ENCODE results near the gene GCSH.

The GCSH gene

GRCh38 chr16:81066681-81067080 lies 29.5 kb downstream of the GCSH start:
- Histone ChIP-seq H3K27me3 (no peaks in the 10 kb centered on the region), H3K4me2 (peak overlapping the region in 3 of 11 experiments; percentile 29 to 38 (median 33); a peak in 5 of 22 replicates), H3K9ac (no peak overlapping the region), H3K27ac (no peak overlapping the region), H3K4me1 (peaks cover under 1 to 17% (median 7%) of the 10 kb centered on the region in 10 experiments; a peak in 14 of 20 replicates), H3K9me3 (replicated peaks in 1 of 11) (no peaks in the 10 kb centered on the region), H4K20me1 (no peaks in the 10 kb centered on the region), H3K4me3 (no peak overlapping the region), H3K36me3 (no peaks in the 10 kb centered on the region)
- TF ChIP-seq Cebpa-rat (IDR thresholded peaks at IDR 0.05) = no peak

DNA sequence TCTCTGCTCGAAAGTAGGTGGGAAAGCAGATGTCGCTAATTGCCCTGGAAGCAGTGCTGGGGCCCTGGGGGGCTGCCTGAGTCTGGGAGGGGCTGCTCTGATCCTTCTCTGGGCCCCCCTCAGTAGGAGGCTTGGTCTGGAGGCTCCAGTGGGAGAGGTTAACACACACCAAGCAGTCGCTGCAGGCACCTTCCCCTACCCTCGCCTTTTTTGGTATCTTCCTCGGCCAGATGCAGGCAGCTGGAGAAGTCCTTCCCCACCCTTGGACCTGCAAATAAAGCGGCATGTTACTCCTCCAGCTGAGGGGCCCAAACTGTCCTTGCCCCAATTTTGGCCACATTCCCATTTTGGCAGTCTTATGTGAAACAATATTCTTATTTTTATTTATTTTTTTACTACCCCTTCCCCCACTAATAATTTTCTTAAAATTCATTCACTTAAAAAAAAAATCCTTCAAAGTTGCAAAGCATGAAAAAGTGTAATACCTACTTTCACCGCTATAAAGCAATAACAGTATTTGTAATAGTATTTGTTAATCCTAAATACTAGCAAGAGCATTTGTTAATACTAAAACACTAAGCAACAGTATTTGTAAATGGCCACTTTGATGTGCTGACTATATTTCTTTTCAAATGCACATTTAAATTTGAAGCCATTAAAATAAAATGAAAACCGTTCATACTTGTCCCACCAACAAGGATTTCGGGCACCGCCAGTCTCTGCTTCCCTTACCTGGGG lies 34.2 kb downstream of the GCSH start:
- Histone ChIP-seq H3K9ac (no peak overlapping the region), H3K27me3 (no peaks in the 10 kb centered on the region), H3K9me3 (replicated peaks in 1 of 11) (no peaks in the 10 kb centered on the region), H3K27ac (no peak overlapping the region), H3K36me3 (no peaks in the 10 kb centered on the region), H3K4me3 (no peak overlapping the region), H4K20me1 (no peaks in the 10 kb centered on the region), H3K4me1 (peaks cover 0 to 33% (median 23%) of the 10 kb centered on the region in 10 experiments; a peak in 15 of 20 replicates), H3K4me2 (peak overlapping the region in 6 of 11 experiments; percentile 33 to 76 (median 70); a peak in 6 of 22 replicates)
- no peak for TF ChIP-seq Cebpa-rat (IDR thresholded peaks at IDR 0.05)

- H3K27ac ChIP-seq = no peak overlapping the region
- H3K27me3 ChIP-seq = no peaks in the 10 kb centered on the region
- H3K36me3 ChIP-seq = no peaks in the 10 kb centered on the region
- peak overlapping the region in 9 of 11 experiments; percentile 33 to 76 (median 62); a peak in 17 of 22 replicates for H3K4me2 ChIP-seq
- peaks cover 0 to 26% (median 19%) of the 10 kb centered on the region in 10 experiments; a peak in 15 of 20 replicates for H3K4me1 ChIP-seq
- no peaks in the 10 kb centered on the region for H3K9me3 ChIP-seq (replicated peaks in 1 of 11)
- no peak overlapping the region for H3K9ac ChIP-seq
- no peak for TF ChIP-seq Cebpa-rat (IDR thresholded peaks at IDR 0.05)
- H3K4me3 ChIP-seq = no peak overlapping the region
- H4K20me1 ChIP-seq = no peaks in the 10 kb centered on the region
These were observed 34.9 kb downstream of the GCSH start for GRCh38 chr16:81061307-81061640.

DNA sequence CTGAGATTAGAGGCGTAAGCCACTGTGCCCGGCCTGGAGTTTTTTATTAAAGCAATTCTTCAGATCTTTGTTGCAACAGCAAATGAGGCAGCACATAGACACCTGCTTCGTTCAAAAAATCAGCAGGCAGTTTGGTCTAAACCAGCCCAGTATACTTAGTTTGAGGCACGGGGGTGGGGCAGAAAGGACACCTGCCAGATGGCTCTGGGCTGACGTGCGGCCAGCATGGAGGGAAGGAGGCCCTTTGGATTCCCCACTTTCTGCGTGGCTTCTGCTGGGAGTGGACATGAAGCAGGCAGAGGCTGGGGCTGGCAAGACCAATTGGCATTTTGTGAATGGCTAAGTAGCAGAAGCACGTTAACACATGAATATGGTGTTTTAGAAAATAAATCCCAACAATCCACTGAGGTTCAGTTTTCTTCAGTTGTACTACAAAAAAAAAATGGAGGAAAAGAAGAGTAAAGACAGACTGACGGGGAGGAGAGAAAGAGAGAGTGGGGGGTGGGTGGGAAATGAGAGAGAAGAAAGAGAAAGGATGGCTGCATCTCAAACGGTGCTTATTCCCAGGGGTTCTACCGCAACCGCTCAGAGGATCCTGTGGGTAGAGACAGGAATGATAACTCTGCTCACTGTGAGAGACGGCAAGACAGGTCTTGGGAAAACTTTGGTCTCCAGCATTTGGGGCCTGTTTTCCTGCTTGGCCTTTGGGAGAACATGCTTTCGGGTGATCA lies 35.5 kb downstream of the GCSH start:
- Histone ChIP-seq H3K9ac (no peak overlapping the region), H3K36me3 (no peaks in the 10 kb centered on the region), H3K27ac (no peak overlapping the region), H4K20me1 (no peaks in the 10 kb centered on the region), H3K4me2 (peak overlapping the region in 9 of 11 experiments; percentile 33 to 76 (median 62); a peak in 17 of 22 replicates), H3K4me3 (no peak overlapping the region), H3K9me3 (replicated peaks in 1 of 11) (no peaks in the 10 kb centered on the region), H3K4me1 (peaks cover 0 to 20% (median 16%) of the 10 kb centered on the region in 10 experiments; a peak in 15 of 20 replicates), H3K27me3 (no peaks in the 10 kb centered on the region)
- TF ChIP-seq Cebpa-rat (IDR thresholded peaks at IDR 0.05) = no peak

- H3K4me3 ChIP-seq = no peak overlapping the region
- no peak overlapping the region for H3K9ac ChIP-seq
- H3K9me3 ChIP-seq (replicated peaks in 1 of 11) = peaks cover 16 to 32% (median 22%) of the 10 kb centered on the region in 11 experiments
- no peak overlapping the region for H3K4me2 ChIP-seq
- no peaks in the 10 kb centered on the region for H3K27me3 ChIP-seq
- H4K20me1 ChIP-seq = no peaks in the 10 kb centered on the region
- H3K4me1 ChIP-seq = no peaks in the 10 kb centered on the region
- H3K27ac ChIP-seq = no peak overlapping the region
- no peak for TF ChIP-seq Cebpa-rat (IDR thresholded peaks at IDR 0.05)
- H3K36me3 ChIP-seq = peaks cover 0 to 7% (median 0%) of the 10 kb centered on the region in 11 experiments; a peak in 3 of 22 replicates
These were observed 42.4 kb downstream of the GCSH start for GRCh38 chr16:81053761-81054160.

DNA sequence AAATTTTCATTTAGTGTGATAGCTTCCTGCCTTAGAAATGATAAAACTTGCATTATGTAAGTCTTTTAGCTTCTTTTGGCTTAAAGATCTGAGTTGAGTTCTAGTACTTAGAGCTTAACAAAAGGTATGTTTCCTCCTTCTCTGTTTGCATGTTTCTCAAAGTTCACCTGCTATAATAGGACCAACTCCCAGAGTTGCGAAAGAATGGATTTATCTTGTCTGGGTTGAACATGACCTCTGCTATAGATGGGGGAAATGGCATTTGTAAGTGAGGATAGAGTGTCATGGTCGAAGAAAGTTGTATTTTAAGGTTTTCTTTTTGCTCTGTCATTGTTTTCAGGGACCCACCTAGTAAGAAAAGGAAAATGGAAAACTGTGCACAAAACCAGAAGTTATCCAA lies 53.4 kb downstream of the GCSH start:
- H3K4me1 ChIP-seq = peaks cover 0 to 25% (median 4%) of the 10 kb centered on the region in 10 experiments; a peak in 11 of 20 replicates
- H3K36me3 ChIP-seq = peaks cover 52 to 90% (median 84%) of the 10 kb centered on the region in 11 experiments
- peaks cover 0 to 40% (median 23%) of the 10 kb centered on the region in 11 experiments; a peak in 12 of 22 replicates for H4K20me1 ChIP-seq
- H3K4me3 ChIP-seq = no peak overlapping the region
- no peak overlapping the region for H3K27ac ChIP-seq
- no peak for TF ChIP-seq Cebpa-rat (IDR thresholded peaks at IDR 0.05)
- H3K4me2 ChIP-seq = no peak overlapping the region
- H3K27me3 ChIP-seq = no peaks in the 10 kb centered on the region
- no peak overlapping the region for H3K9ac ChIP-seq
- peaks cover 2 to 6% (median 5%) of the 10 kb centered on the region in 11 experiments; a peak in 21 of 22 replicates for H3K9me3 ChIP-seq (replicated peaks in 1 of 11)

GRCh38 chr16:81041696-81042095 lies 54.5 kb downstream of the GCSH start:
- H3K4me2 ChIP-seq = no peak overlapping the region
- H3K9me3 ChIP-seq (replicated peaks in 1 of 11) = no peaks in the 10 kb centered on the region
- TF ChIP-seq Cebpa-rat (IDR thresholded peaks at IDR 0.05) = no peak
- H3K36me3 ChIP-seq = peaks cover 52 to 94% (median 88%) of the 10 kb centered on the region in 11 experiments
- H3K9ac ChIP-seq = no peak overlapping the region
- no peak overlapping the region for H3K4me3 ChIP-seq
- H3K27me3 ChIP-seq = no peaks in the 10 kb centered on the region
- peaks cover 10 to 36% (median 14%) of the 10 kb centered on the region in 10 experiments for H3K4me1 ChIP-seq
- no peak overlapping the region for H3K27ac ChIP-seq
- peaks cover 0 to 51% (median 33%) of the 10 kb centered on the region in 11 experiments; a peak in 16 of 22 replicates for H4K20me1 ChIP-seq

DNA sequence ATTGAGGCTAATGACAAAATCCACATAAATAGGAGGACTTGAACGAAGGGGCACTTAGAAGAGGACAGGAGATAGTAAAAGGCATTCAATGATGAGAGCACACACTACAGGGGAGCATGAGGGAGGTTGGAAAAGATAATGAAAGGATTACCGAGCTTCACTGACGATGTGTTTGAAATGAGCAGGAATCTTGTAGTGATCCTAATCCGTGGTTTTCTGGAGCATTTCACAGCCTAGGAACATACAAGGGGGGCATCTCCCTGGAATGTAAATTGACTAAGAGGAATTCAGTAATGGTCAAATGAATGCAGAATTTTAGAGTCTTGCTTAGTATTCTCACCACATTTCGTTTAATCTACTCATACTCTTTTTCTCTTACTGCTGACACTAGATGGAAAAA lies 55.4 kb downstream of the GCSH start:
- Histone ChIP-seq H3K9me3 (replicated peaks in 1 of 11) (no peaks in the 10 kb centered on the region), H3K36me3 (peaks cover 50 to 85% (median 82%) of the 10 kb centered on the region in 11 experiments), H3K27me3 (no peaks in the 10 kb centered on the region), H3K9ac (no peak overlapping the region), H3K27ac (no peak overlapping the region), H3K4me3 (no peak overlapping the region), H4K20me1 (peaks cover 0 to 59% (median 34%) of the 10 kb centered on the region in 11 experiments; a peak in 16 of 22 replicates), H3K4me1 (peaks cover 12 to 38% (median 16%) of the 10 kb centered on the region in 10 experiments), H3K4me2 (no peak overlapping the region)
- TF ChIP-seq Cebpa-rat (IDR thresholded peaks at IDR 0.05) = no peak

DNA sequence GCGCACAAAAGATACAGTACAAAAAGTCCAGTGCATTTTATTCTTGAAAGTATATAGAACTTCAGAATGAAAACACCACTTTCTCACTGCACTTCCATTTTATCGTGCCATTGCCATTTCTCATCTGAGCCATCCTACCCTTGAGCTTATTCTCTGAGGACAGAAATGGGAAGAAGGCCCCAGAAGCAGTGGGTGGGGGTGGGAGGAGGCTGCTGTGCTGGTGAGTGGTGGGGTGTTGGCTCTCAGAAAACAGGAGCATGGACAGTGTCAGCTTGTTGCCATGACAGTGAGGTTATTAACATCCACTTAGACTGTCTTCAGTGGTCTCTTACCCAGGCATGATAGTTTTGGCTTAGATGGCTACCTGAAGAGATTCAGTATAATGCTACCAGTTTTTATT lies 56.1 kb downstream of the GCSH start:
- peaks cover 0 to 59% (median 34%) of the 10 kb centered on the region in 11 experiments; a peak in 16 of 22 replicates for H4K20me1 ChIP-seq
- no peak overlapping the region for H3K4me3 ChIP-seq
- peaks cover 43 to 78% (median 75%) of the 10 kb centered on the region in 11 experiments for H3K36me3 ChIP-seq
- no peak overlapping the region for H3K27ac ChIP-seq
- H3K9ac ChIP-seq = no peak overlapping the region
- H3K4me2 ChIP-seq = peak overlapping the region in 2 of 11 experiments; percentile 15 to 38; a peak in 2 of 22 replicates
- H3K4me1 ChIP-seq = peaks cover 12 to 41% (median 16%) of the 10 kb centered on the region in 10 experiments
- no peaks in the 10 kb centered on the region for H3K27me3 ChIP-seq
- TF ChIP-seq Cebpa-rat (IDR thresholded peaks at IDR 0.05) = no peak
- no peaks in the 10 kb centered on the region for H3K9me3 ChIP-seq (replicated peaks in 1 of 11)

Measured in BLaER1 treated with 17β-estradiol and CSF1 and Interleukin-3, amounts not matched to agents 10 nM and 100 nM (cell line).